ENCODE measurements around the gene PKNOX2.

Gene PKNOX2

DNA sequence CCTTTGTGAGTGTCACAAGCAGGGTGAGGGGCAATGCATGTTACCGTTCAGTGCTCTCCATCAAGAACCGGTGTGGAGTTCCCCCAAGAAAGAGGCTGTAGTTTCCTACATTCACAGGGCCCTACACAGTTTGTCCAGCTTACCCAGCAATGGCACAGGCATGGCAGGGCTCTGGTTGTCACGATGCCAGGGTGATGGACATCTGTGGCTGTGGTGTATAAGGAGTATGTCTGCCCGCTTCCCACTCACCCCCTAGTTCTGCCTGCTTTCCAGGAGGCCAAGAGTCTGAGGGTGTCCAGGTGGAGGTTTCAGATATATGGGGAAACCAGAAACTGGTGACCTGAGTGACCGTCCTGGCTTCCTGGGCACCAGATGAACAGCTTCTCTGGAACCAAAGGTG lies 116.1 kb downstream of the PKNOX2 start:
- FAIRE-seq: no peak
- TF ChIP-seq, protein P1, sequence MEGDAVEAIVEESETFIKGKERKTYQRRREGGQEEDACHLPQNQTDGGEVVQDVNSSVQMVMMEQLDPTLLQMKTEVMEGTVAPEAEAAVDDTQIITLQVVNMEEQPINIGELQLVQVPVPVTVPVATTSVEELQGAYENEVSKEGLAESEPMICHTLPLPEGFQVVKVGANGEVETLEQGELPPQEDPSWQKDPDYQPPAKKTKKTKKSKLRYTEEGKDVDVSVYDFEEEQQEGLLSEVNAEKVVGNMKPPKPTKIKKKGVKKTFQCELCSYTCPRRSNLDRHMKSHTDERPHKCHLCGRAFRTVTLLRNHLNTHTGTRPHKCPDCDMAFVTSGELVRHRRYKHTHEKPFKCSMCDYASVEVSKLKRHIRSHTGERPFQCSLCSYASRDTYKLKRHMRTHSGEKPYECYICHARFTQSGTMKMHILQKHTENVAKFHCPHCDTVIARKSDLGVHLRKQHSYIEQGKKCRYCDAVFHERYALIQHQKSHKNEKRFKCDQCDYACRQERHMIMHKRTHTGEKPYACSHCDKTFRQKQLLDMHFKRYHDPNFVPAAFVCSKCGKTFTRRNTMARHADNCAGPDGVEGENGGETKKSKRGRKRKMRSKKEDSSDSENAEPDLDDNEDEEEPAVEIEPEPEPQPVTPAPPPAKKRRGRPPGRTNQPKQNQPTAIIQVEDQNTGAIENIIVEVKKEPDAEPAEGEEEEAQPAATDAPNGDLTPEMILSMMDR (IDR thresholded peaks at IDR 0.05; ENCODE audit: insufficient read depth, missing control alignments): no peak
- DNase-seq (ENCODE audit: insufficient read length, low spot score): no peak

DNA sequence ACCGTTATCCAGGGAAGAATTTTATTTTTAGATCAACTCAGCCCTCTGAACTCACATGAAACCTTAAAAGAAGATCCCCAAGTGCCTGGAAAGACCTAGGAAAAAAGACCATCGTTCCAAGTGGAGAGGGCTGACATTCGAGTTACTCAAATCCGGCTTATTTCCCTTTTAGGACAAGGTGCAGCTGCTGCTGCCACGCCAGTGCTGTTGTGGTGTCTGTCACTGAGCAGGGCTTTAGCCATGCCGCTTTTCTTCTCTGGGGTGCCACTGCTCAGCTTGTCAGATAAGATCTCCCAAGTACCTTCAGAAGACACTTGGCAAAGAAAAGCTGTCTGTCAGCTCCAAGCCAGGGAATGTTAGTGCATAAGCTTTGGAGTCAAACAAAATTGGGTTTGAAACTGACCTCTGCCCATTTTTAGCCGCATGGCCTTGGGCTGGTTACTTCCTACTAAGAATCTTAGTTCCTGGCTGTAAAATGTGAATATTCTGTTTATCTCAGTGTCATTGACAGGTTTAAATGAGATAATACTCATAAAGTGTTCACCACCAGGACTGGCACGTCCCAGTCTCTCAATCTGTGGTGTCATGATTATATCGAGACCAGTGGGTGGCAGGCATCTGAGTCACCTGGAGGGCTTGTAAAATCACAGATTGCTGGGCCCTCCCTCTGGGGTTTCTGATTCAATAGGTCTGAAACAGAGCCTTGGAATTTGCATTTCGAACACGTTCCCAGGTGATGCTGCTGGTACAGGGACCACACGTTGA lies 117.5 kb downstream of the PKNOX2 start:
- DNase-seq (ENCODE audit: insufficient read length, low spot score) (no peak), FAIRE-seq (peak; percentile 44)
- TF ChIP-seq, protein P1 (IDR thresholded peaks at IDR 0.05; ENCODE audit: insufficient read depth, missing control alignments): no peak

DNA sequence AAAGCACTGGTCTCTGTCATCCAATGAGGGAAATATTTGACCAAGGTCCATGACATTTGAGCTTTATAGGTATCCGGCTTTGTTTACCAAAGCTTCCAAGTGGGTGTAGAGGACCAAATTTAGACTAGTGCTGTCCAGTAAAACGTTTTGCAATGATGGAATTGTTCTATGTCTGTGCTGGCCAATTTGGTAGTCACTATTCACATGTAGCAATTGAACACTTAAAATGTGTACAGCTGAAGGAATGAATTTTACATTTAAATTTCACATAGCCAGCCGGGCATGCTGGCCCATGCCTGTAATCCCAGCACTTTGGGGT lies 118.0 kb downstream of the PKNOX2 start:
- TF ChIP-seq, protein P1 (IDR thresholded peaks at IDR 0.05; ENCODE audit: insufficient read depth, missing control alignments): no peak
- DNase-seq (ENCODE audit: insufficient read length, low spot score) (no peak), FAIRE-seq (peak; percentile 48)

DNA sequence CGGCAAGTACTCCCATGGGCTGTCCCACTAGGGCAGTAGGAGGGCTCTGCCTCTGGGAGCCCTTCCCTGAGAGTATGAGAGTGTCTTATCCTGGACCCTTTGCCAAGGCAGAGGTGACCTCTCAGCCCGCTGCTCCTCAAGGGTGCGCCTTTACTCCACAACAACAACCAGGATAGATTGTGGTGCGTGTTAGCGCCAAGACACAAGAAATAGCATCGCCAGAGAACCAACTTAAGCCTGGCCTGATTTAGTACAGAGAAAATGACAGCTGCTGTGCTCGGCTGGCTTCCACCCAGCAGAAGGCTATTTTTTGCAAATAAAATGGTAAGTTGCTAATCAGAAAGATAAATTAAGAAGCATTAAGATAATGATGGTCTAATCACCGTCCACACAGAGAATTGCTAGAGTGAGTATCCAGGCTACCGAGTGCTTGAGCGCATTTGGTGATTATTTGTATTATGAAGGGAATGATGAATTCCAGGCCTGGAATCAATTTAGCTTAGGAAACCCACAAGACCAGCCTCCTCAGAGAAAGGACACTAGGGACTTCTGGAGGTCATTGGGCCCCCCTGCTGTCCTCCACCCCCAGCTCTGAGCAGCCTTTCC lies 119.8 kb downstream of the PKNOX2 start:
- DNase-seq (ENCODE audit: insufficient read length, low spot score) (peak; percentile 46), FAIRE-seq (no peak)
- TF ChIP-seq, protein P1 (IDR thresholded peaks at IDR 0.05; ENCODE audit: insufficient read depth, missing control alignments): no peak

DNA sequence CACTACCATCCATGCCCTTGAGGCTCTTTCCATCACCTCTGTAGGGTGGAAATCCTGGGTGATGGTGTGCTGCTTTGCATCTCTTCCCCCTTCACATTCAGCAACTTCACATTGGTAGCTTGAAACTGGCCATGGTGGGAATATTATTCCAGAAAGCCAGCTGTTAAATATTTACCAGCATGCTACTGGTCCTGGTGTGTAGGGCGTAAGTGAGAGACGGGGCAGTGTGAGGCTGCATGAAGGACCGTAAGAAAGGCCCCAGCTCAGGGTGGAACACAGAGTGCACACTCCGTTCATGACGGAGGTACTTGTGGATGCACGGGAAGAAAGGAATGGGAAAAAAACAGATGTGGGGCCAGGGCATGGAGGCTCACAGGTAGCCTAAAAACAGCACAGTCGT lies 121.3 kb downstream of the PKNOX2 start:
- TF ChIP-seq, protein P1 (IDR thresholded peaks at IDR 0.05; ENCODE audit: insufficient read depth, missing control alignments): no peak
- FAIRE-seq: no peak
- no peak for DNase-seq (ENCODE audit: insufficient read length, low spot score)

DNA sequence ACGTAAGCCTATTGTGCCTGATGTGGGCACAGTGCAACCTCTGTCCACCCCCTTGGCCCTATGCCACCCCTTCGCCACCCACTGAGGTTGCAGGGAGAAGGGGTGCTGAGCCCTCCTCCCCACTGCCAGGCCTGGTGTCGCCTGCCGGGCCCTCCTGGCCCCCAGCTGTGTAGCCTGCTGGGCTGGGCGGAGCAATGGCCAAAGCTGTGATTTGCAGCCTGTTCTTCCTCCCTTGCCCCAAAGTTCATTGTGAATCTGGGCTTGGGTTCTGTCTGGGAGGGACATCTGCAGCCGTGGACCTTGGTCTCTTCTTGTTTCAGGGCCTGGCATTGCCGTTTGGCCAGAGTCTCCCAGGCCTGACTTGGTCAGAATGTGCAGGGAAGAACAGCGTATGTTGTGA lies 121.9 kb downstream of the PKNOX2 start:
- TF ChIP-seq, protein P1 (IDR thresholded peaks at IDR 0.05; ENCODE audit: insufficient read depth, missing control alignments): no peak
- DNase-seq (ENCODE audit: insufficient read length, low spot score) (no peak), FAIRE-seq (no peak)

All from D721Med (cell line).